ENCODE data around the gene DCAF17.
"Not testable (repeated sequence)": the region's sequence is repeated elsewhere in the genome, so short reads cannot be mapped to it uniquely, and the experiment has no call there.

DCAF17 gene

GRCh38 chr2:171530378-171530777 is 96.4 kb downstream of the DCAF17 start:
- H3K4me3 ChIP-seq (ENCODE audit: low read depth, low read length) = no peak overlapping the region
- TF ChIP-seq, protein P1, sequence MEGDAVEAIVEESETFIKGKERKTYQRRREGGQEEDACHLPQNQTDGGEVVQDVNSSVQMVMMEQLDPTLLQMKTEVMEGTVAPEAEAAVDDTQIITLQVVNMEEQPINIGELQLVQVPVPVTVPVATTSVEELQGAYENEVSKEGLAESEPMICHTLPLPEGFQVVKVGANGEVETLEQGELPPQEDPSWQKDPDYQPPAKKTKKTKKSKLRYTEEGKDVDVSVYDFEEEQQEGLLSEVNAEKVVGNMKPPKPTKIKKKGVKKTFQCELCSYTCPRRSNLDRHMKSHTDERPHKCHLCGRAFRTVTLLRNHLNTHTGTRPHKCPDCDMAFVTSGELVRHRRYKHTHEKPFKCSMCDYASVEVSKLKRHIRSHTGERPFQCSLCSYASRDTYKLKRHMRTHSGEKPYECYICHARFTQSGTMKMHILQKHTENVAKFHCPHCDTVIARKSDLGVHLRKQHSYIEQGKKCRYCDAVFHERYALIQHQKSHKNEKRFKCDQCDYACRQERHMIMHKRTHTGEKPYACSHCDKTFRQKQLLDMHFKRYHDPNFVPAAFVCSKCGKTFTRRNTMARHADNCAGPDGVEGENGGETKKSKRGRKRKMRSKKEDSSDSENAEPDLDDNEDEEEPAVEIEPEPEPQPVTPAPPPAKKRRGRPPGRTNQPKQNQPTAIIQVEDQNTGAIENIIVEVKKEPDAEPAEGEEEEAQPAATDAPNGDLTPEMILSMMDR (IDR thresholded peaks at IDR 0.05; ENCODE audit: borderline replicate concordance, insufficient read depth, low read depth, low read length) = no peak

DNA sequence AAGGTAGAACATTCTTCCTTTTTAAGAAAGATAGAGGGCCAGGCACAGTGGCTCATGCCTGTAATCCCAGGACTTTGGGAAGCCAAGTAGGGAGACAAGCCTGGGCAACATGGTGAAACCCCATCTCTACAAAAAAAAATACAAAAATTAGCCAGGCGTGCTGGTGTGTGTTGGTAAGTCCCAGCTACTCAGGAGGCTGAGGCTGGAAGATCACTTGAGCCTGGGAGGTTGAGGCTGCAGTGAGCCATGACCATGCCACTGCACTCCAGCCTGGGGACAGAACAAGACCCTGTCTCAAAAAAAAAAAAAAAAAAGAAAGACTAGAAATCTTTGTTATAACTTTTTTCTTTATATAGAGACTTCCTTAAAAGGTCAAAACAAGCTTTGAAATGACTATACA is 96.8 kb downstream of the DCAF17 start:
- not testable (repeated sequence) for H3K4me3 ChIP-seq (ENCODE audit: low read depth, low read length)

DNA sequence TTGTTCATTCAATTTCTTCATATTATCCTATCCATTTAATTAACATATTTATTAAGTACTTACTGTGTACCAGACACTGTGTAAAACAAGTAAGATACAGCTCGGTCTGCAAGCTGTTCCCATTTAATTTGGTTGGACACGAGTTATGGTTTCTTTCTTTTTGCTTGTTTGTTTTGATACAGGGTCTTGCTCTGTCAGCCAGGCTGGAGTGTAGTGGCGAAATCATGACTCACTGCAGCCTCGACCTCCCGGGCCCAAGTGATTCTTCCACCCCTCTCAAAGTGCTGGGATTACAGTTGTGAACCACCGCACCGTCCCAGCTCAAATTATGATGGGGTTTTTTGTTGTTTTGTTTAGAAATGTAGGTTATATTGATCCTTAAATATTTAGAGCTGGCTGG is 97.3 kb downstream of the DCAF17 start:
- no peak overlapping the region for H3K4me3 ChIP-seq (ENCODE audit: low read depth, low read length)
- TF ChIP-seq, protein P1 (IDR thresholded peaks at IDR 0.05; ENCODE audit: borderline replicate concordance, insufficient read depth, low read depth, low read length) = no peak

DNA sequence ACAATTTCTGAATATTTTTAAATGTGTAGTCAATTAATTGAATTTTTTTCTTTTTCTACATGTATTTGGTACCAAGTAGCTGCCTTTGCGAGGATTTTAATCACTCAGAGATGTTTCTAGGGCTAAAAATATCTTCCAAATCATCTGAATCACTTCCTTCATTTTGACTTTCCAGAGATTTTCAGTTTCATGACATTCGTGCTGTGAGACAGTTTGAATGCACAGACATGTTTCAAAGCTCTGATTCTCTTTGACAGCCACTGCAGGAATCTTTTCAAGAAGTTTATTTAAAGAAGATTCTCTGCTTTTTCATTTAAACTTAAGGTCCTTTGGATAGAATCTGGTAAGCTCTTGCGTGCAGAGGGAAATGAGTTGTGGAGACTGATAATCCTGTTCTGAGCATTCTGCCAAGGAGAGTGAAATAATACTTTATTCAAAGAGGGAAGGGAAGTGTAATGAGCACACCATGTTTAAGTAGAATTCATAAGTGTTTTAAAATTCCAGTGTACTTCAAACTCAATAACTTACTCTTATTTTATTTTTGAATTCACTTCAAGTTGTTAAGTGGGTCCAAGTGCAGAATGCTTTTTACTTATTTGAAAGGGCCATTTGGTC is 97.9 kb downstream of the DCAF17 start:
- TF ChIP-seq, protein P1 (IDR thresholded peaks at IDR 0.05; ENCODE audit: borderline replicate concordance, insufficient read depth, low read depth, low read length) = no peak
- no peak overlapping the region for H3K4me3 ChIP-seq (ENCODE audit: low read depth, low read length)

GRCh38 chr2:171533331-171533730 is 99.3 kb downstream of the DCAF17 start:
- no peak overlapping the region for H3K4me3 ChIP-seq (ENCODE audit: low read depth, low read length)
- TF ChIP-seq, protein P1 (IDR thresholded peaks at IDR 0.05; ENCODE audit: borderline replicate concordance, insufficient read depth, low read depth, low read length) = no peak
